ENCODE measurements around the gene BCL2L14. TPM values are rescaled to one million over a fixed set of nuclear protein-coding genes. Genes with fewer than 3 reads are reported as not detected.
"Not testable (repeated sequence)": the region's sequence is repeated elsewhere in the genome, so short reads cannot be mapped to it uniquely, and the experiment has no call there.

The BCL2L14 gene
- total and polyA plus RNA-seq, 12 donors = 0.49 TPM; not detected in 11

DNA sequence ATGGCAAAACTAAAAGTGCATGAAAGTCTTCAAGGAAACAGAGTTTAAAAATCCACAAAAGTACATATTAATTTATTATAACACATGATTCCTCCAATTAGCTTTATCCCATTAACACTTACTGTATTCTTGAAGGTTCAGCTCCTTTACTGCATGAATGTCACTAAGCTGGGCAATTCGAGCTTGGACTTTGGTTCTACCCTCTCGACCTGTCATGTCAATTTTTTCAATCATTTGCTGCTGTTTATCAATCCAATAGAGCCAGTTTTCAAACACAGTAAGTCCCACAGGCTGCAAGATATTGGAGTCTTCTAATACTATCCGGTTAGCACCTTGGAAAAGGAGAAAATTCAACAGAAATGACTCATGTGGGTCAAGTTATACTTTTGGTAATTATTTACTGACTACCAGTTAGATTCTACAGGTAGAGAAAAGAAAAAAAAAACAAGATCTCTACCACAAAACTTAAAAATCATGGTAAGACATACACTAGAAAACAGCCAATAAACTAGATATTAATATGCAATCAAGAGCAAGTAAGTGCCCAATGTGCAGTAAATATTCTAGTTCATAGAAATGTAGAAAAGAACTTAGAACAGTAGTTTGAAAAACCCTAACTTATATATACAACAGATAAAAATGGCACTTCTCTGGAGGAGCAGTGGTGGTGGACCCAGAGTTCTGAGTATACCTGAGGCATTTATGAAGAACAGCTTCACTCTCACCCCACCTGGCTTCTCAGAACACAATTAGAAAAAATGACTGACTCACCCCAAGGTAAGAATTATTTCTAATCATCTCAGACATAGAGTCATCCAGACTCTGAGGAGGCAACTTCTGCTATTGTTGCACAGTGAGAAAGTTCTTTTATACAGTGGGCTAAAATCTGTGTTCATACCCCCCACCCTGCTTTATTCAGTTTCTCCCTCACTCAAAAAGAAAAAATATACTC, 67.7 kb downstream of the BCL2L14 start:
- Histone ChIP-seq H3K4me1 (no peaks in the 10 kb centered on the region), H3K9me3 (no peaks in the 10 kb centered on the region), H3K27me3 (no peaks in the 10 kb centered on the region), H3K27ac (no peak overlapping the region), H3K36me3 (peaks cover 0 to 80% (median 0%) of the 10 kb centered on the region in 9 donors), H3K4me3 (no peak overlapping the region)
- ATAC-seq = no peak
- 95 to 98% methylated on average over 3 of the region's 3 CpGs for WGBS, 2 donors
- intact Hi-C loops (cut with DNase I) = no loop called here
- no peak for DNase-seq
- TF ChIP-seq, protein P1, sequence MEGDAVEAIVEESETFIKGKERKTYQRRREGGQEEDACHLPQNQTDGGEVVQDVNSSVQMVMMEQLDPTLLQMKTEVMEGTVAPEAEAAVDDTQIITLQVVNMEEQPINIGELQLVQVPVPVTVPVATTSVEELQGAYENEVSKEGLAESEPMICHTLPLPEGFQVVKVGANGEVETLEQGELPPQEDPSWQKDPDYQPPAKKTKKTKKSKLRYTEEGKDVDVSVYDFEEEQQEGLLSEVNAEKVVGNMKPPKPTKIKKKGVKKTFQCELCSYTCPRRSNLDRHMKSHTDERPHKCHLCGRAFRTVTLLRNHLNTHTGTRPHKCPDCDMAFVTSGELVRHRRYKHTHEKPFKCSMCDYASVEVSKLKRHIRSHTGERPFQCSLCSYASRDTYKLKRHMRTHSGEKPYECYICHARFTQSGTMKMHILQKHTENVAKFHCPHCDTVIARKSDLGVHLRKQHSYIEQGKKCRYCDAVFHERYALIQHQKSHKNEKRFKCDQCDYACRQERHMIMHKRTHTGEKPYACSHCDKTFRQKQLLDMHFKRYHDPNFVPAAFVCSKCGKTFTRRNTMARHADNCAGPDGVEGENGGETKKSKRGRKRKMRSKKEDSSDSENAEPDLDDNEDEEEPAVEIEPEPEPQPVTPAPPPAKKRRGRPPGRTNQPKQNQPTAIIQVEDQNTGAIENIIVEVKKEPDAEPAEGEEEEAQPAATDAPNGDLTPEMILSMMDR (IDR thresholded peaks at IDR 0.05) = no peak

DNA sequence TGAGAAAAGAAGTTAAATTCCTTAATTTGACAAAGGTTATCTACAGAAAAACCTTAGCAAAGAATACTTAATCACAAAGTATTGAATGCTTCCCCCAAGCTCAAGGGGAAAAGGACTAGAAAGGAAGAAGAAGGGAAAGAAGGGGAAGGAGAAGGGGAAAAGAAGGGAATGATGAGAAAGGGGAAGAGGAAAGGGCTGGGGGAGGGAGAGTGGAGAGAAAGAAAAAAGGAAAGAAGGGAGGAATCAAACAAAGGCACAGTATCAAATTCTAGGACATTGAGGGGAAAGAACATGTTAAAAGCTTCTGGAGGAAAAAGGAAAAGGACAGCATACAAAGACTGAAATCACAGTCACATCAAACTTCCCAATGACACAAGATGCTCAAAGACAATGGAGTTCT, 70.3 kb downstream of the BCL2L14 start:
- no peaks in the 10 kb centered on the region for H3K4me1 ChIP-seq
- H3K27ac ChIP-seq = no peak overlapping the region
- intact Hi-C loops (cut with DNase I) = no loop called here
- no peak overlapping the region for H3K4me3 ChIP-seq
- TF ChIP-seq, protein P1 (IDR thresholded peaks at IDR 0.05) = no peak
- H3K9me3 ChIP-seq = no peaks in the 10 kb centered on the region
- H3K27me3 ChIP-seq = no peaks in the 10 kb centered on the region
- DNase-seq = no peak
- H3K36me3 ChIP-seq = peaks cover 0 to 82% (median 0%) of the 10 kb centered on the region in 9 donors
- ATAC-seq = no peak

- H3K27me3 ChIP-seq; DNase-seq; H3K4me3 ChIP-seq; H3K27ac ChIP-seq; H3K9me3 ChIP-seq; intact Hi-C loops (cut with DNase I); H3K4me1 ChIP-seq; ATAC-seq: not testable (repeated sequence)
- WGBS, 2 donors = 47 to 97% methylated on average over 1 of the region's 1 CpG
- peaks cover 0 to 85% (median 11%) of the 10 kb centered on the region in 9 donors for H3K36me3 ChIP-seq
Observed at GRCh38 chr12:12144531-12144930, 73.8 kb downstream of the BCL2L14 start.

- H3K4me3 ChIP-seq = no peak overlapping the region
- H3K27ac ChIP-seq = no peak overlapping the region
- TF ChIP-seq, protein P1 (IDR thresholded peaks at IDR 0.05) = no peak
- DNase-seq (no peak), ATAC-seq (no peak)
- no peaks in the 10 kb centered on the region for H3K27me3 ChIP-seq
- H3K9me3 ChIP-seq = no peaks in the 10 kb centered on the region
- intact Hi-C loops (cut with DNase I) = no loop called here
- H3K4me1 ChIP-seq = no peaks in the 10 kb centered on the region
- peaks cover 0 to 88% (median 11%) of the 10 kb centered on the region in 9 donors for H3K36me3 ChIP-seq
- WGBS, 2 donors = 94 to 95% methylated on average over 6 of the region's 6 CpGs
Observed at GRCh38 chr12:12147111-12147510, 76.4 kb downstream of the BCL2L14 start.

Small RNAs within 50 kb of the gene (microRNA-seq; reads per million reads assigned to microRNA genes)
- 0 reads per million in 2 donors for gene MIR1244-4

Other genes with a start within 250 kb of the BCL2L14 start
- gene LRP6, start 196.1 kb downstream of the BCL2L14 start, total RNA-seq = 10 to 100 TPM; 20.3 to 31.1 (median 25.9) TPM
- gene LRP6, start 196.1 kb downstream of the BCL2L14 start, polyA plus RNA-seq = 1 to 10 TPM; 3.1 to 4.5 TPM